HCT116 (cell line): ENCODE measurements around the gene ZSCAN29. TPM values are rescaled to one million over a fixed set of nuclear protein-coding genes. Genes with fewer than 3 reads are reported as not detected.
A peak's percentile ranks its signal among the peaks of the same experiment; 100 is the strongest.

Experiments
- ATAC-seq: fragments of 200-7000 bp; cut with Tn5 transposase; 2 replicates; pipeline ENCODE4 v1.9.1; 2020; ENCODE audit warnings: mild to moderate bottlenecking, moderate library complexity
- BruUV-seq: library from RNA; stranded (reverse); fragments of 400-500 nt; replicated peaks from 2 replicates; lab custom pipeline; 2021; lab: Mats Ljungman, UMichigan
- CTCF ChIA-PET: fragments of 300-600 bp; sonication (Branson Sonifier 250); formaldehyde crosslinking; loops from one replicate; lab custom pipeline; 2021; ENCODE audit warnings: antibody characterized with exemption; lab: Charles Lee
- POLR2A ChIA-PET: fragments of 300-600, 350-600 bp; sonication (Branson Sonifier 250); formaldehyde crosslinking; loops from one replicate; lab custom pipeline; 2021; ENCODE audit warnings: antibody characterized with exemption; lab: Charles Lee
- RAD21 ChIA-PET, 2 experiments: fragments of 300-600 bp; sonication (Branson Sonifier 250); formaldehyde crosslinking; loops; one replicate each; lab custom pipeline; 2023; ENCODE audit warnings: low total read pairs in 2 of 2; ENCODE audit not compliant: uncharacterized antibody in 2 of 2, unreplicated experiment in 2 of 2, low non-redundant PET in 1 of 2; lab: Charles Lee
- DNase-seq: peaks from one replicate; pipeline ENCODE4 v3.0.0-alpha.2; 2010; ENCODE audit warnings: low read depth, low spot score
- H2AFZ ChIP-seq: fragments of 200-600 bp; shearing (Covaris generic), sonication (generic); 2 replicates; pipeline ENCODE4 v1.6.1; 2017; ENCODE audit warnings: low read depth, mixed run types, mixed read lengths, antibody characterized with exemption, low read length; ENCODE audit not compliant: poor library complexity, severe bottlenecking
- H3K27ac ChIP-seq: 2 replicates; pipeline ENCODE4 v1.5.1; 2012; ENCODE audit warnings: low read depth, low read length
- H3K27me3 ChIP-seq: fragments of 200-600 bp; sonication (generic); 2 replicates; pipeline ENCODE4 v1.6.1; 2016; ENCODE audit warnings: mixed run types, low read length, mixed read lengths; ENCODE audit not compliant: insufficient read depth
- H3K36me3 ChIP-seq, 2 experiments: fragments of 200-500 bp in 1 of 2; fragments of 200-600 bp in 1 of 2; sonication (Bioruptor generic) in 1 of 2; sonication (generic) in 1 of 2; 2 replicates each; pipeline versions ENCODE4 v1.5.1 to v1.6.1; 2014 to 2016; ENCODE audit warnings: low read length in 2 of 2, inconsistent platforms in 1 of 2, mixed read lengths in 1 of 2, mixed run types in 1 of 2; ENCODE audit not compliant: insufficient read depth in 2 of 2, control insufficient read depth in 1 of 2
- H3K4me1 ChIP-seq, 2 experiments: fragments of 200-600 bp in 1 of 2; sonication (generic) in 1 of 2; 2 replicates each; pipeline versions ENCODE4 v1.5.1 to v1.6.1; 2012 to 2017; ENCODE audit warnings: low read length in 2 of 2, inconsistent platforms in 1 of 2, mild to moderate bottlenecking in 1 of 2, mixed read lengths in 1 of 2, mixed run types in 1 of 2, moderate library complexity in 1 of 2; ENCODE audit not compliant: insufficient read depth in 2 of 2, control insufficient read depth in 1 of 2
- H3K4me2 ChIP-seq: fragments of 200-600 bp; sonication (generic); 2 replicates; pipeline ENCODE4 v1.6.1; 2017; ENCODE audit warnings: mixed run types, low read length, mixed read lengths
- H3K4me3 ChIP-seq, 2 experiments: fragments of 200-600 bp in 1 of 2; sonication (generic) in 1 of 2; replicated peaks in 1 of 2; 2 replicates each; pipeline ENCODE4 v1.5.1; 2011 to 2016; ENCODE audit warnings: low read length in 2 of 2, control low read depth in 1 of 2, low read depth in 1 of 2, mild to moderate bottlenecking in 1 of 2, mixed read lengths in 1 of 2, mixed run types in 1 of 2
- H3K79me2 ChIP-seq: fragments of 200-600 bp; sonication (generic); 2 replicates; pipeline ENCODE4 v1.6.1; 2017; ENCODE audit warnings: mild to moderate bottlenecking, mixed run types, low read length, moderate library complexity, mixed read lengths; ENCODE audit not compliant: insufficient read depth
- H3K9ac ChIP-seq: fragments of 200-600 bp; sonication (generic); 2 replicates; pipeline ENCODE4 v1.6.1; 2016; ENCODE audit warnings: low read length, mixed read lengths
- H3K9me2 ChIP-seq: fragments of 200-600 bp; sonication (generic), shearing (Covaris generic); 2 replicates; pipeline ENCODE4 v1.6.1; 2017; ENCODE audit warnings: mixed run types, mild to moderate bottlenecking, moderate library complexity; ENCODE audit not compliant: insufficient read depth
- H3K9me3 ChIP-seq, 2 experiments: fragments of 200-500 bp in 1 of 2; fragments of 200-600 bp in 1 of 2; sonication (Bioruptor generic) in 1 of 2; sonication (generic) in 1 of 2; 2 replicates each; pipeline ENCODE4 v1.6.1; 2014 to 2017; ENCODE audit warnings: low read length in 2 of 2, mixed read lengths in 2 of 2, inconsistent platforms in 1 of 2, low read depth in 1 of 2, mild to moderate bottlenecking in 1 of 2, mixed run types in 1 of 2, moderate library complexity in 1 of 2; ENCODE audit not compliant: control insufficient read depth in 1 of 2, insufficient read depth in 1 of 2
- H4K20me1 ChIP-seq: fragments of 200-600 bp; sonication (generic), shearing (Covaris generic); 2 replicates; pipeline ENCODE4 v1.6.1; 2017; ENCODE audit warnings: mixed run types, mild to moderate bottlenecking, moderate library complexity; ENCODE audit not compliant: insufficient read depth
- EGR1 ChIP-seq: IDR thresholded peaks from 2 replicates; pipeline ENCODE4 v1.6.1; 2012; ENCODE audit warnings: low read depth
- FOSL1 ChIP-seq: IDR thresholded peaks from 2 replicates; pipeline ENCODE4 v1.6.1; 2012; ENCODE audit warnings: low read depth
- JUND ChIP-seq: IDR thresholded peaks from 2 replicates; pipeline ENCODE4 v1.6.1; 2012
- POLR2A ChIP-seq: IDR thresholded peaks from 2 replicates; pipeline ENCODE4 v1.7.0; 2011; ENCODE audit warnings: borderline replicate concordance; ENCODE audit not compliant: insufficient read depth, insufficient read length; ENCODE audit errors: extremely low read depth
- SP1 ChIP-seq: IDR thresholded peaks from 2 replicates; pipeline ENCODE4 v1.6.1; 2012; ENCODE audit warnings: low read depth
- intact Hi-C: fragments of 100-400 bp; cut with micrococcal nuclease; formaldehyde crosslinking; loops from 2 replicates; pipeline ENCODE4 v1.10.0; 2022
- total RNA-seq: library from RNA; stranded (reverse); gene quantifications from one replicate; pipeline ENCODE4 v1.2.1, GENCODE V29; 2021; ENCODE audit not compliant: unreplicated experiment
- TF ChIP-seq, protein P1 (sequence below), 3 experiments: fragments of 200-600 bp in 1 of 3; sonication (generic) in 1 of 3; IDR thresholded peaks in 2 of 3; conservative IDR thresholded peaks in 1 of 3; 2 replicates each; pipeline ENCODE4 v1.5.1; 2012 to 2017; ENCODE audit warnings: low read depth in 2 of 3, low read length in 2 of 3, antibody characterized with exemption in 1 of 3, borderline replicate concordance in 1 of 3, control low read depth in 1 of 3, mild to moderate bottlenecking in 1 of 3, mixed read lengths in 1 of 3, mixed run types in 1 of 3, moderate library complexity in 1 of 3; ENCODE audit not compliant: insufficient read depth in 1 of 3

Gene ZSCAN29
- total RNA-seq, 1 experiment from 2014 or later = 27.3 TPM

DNA sequence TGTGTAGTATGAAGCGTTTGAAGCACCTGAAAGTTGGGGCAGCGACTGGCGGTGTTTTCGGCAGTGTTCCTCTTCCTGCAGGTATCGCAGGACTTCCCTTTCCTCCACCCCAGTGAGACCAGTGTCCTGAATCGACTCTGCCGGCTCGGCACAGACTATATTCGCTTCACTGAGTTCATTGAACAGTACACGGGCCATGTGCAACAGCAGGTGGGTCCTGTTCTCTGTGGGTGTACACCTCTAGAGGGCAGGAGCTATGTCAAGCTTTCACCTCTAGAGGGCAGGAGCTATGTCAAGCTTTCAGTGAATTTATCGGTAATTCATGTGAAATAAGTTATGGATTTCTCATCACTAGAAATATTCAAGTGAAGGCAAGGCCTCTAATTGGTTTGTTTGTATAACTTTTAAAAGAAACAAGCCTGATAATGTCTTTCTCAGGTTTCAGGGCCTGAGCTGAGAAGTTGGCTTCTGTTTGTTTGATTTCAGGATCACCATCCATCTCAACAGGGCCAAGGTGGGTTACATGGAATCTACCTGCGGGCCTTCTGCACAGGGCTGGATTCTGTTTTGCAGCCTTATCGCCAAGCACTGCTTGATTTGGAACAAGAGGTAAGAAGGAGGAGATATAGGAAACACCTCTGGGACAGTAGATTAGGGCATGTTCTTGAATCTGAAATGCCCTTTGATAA is 5.3 kb upstream of the ZSCAN29 start:
- ChIA-PET POLR2A (no interaction called here), RAD21 (no interaction called here), CTCF (interaction anchor here (0.6 to 1.6 kb wide), 9 partner anchors 11 to 134 kb away, joined by 3 to 11 read pairs (median 3); no protein-coding TSS in a partner anchor)
- H3K4me1 ChIP-seq = peaks cover 0 to 10% of the 10 kb centered on the region in 2 experiments; a peak in 3 of 4 replicates
- peaks cover 60% of the 10 kb centered on the region for H3K79me2 ChIP-seq
- no peaks in the 10 kb centered on the region for H3K27me3 ChIP-seq
- no peak overlapping the region for H3K27ac ChIP-seq
- DNase-seq (peak; percentile 27), ATAC-seq (peak; percentile 73)
- H3K4me3 ChIP-seq = no peak overlapping the region
- H3K9me2 ChIP-seq = no peaks in the 10 kb centered on the region
- H4K20me1 ChIP-seq = peaks cover 5% of the 10 kb centered on the region; the same call in 1 of the 2 replicates
- peaks cover 12 to 43% of the 10 kb centered on the region in 2 experiments for H3K36me3 ChIP-seq
- H2AFZ ChIP-seq = no peak overlapping the region
- TF ChIP-seq JUND (no peak), SP1 (no peak)
- TF ChIP-seq, protein P1, sequence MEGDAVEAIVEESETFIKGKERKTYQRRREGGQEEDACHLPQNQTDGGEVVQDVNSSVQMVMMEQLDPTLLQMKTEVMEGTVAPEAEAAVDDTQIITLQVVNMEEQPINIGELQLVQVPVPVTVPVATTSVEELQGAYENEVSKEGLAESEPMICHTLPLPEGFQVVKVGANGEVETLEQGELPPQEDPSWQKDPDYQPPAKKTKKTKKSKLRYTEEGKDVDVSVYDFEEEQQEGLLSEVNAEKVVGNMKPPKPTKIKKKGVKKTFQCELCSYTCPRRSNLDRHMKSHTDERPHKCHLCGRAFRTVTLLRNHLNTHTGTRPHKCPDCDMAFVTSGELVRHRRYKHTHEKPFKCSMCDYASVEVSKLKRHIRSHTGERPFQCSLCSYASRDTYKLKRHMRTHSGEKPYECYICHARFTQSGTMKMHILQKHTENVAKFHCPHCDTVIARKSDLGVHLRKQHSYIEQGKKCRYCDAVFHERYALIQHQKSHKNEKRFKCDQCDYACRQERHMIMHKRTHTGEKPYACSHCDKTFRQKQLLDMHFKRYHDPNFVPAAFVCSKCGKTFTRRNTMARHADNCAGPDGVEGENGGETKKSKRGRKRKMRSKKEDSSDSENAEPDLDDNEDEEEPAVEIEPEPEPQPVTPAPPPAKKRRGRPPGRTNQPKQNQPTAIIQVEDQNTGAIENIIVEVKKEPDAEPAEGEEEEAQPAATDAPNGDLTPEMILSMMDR (IDR thresholded peaks at IDR 0.05 in 2 of 3, conservative IDR thresholded peaks at IDR 0.05 in 1 of 3; ENCODE audit: borderline replicate concordance in 1 of 3, insufficient read depth in 1 of 3, low read depth in 2 of 3, low read length in 2 of 3) = peak; percentile 69 to 94 (median 89); a peak in 5 of 6 replicates
- H3K9ac ChIP-seq = no peak overlapping the region
- no peaks in the 10 kb centered on the region for H3K9me3 ChIP-seq
- BruUV-seq = no TSS peak
- no peak overlapping the region for H3K4me2 ChIP-seq
- intact Hi-C loops = no loop called here

DNA sequence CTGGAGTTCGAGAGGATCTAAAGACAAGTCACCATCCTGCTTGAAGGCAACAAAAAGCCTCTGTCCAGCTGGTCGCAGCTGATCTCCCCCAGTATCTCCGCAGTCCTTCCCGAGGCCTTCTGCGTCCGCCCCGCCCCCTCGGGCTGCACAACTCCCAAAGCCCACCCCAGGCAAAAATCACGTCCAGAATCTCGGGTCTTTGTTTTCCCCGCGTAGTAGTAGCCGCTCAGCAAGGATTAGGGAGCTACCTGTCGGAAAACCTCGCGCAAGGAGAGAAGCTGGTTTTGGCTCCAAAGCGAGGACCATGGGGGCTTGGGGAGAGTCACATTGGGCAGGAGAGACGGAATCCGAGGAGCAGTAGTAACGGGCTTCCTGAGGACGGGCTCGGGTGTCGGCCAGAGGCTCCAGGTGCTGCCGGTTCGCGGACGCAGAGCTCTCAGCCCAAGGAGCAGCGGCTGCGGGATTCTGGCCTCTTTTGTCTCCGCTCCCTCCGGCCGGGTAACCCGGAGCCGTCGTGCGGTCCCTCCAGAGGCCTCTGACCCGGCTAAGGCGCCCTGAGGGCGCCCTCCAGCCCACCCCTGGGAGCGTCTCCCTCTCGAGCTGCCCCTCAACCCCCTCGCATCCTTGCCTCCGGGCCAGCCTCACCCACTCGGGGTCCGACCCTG is 401 bp downstream of the ZSCAN29 start:
- ATAC-seq (peak; percentile 63), DNase-seq (no peak)
- peak overlapping the region; percentile 89 for H3K27ac ChIP-seq
- H3K4me1 ChIP-seq = peaks cover 0 to 21% of the 10 kb centered on the region in 2 experiments; a peak in 3 of 4 replicates
- ChIA-PET POLR2A (interaction anchor here (0.9 to 1.3 kb wide), 2 partner anchors 9 to 140 kb away, joined by 3 to 4 read pairs; no protein-coding TSS in a partner anchor), RAD21 (no interaction called here), CTCF (interaction anchor here (0.7 kb wide), 1 partner anchor 15 kb away, joined by 3 read pairs; no protein-coding TSS in a partner anchor)
- H3K36me3 ChIP-seq = peaks cover 19 to 26% of the 10 kb centered on the region in 2 experiments; a peak in 3 of 4 replicates
- no peaks in the 10 kb centered on the region for H3K9me2 ChIP-seq
- peaks cover 2% of the 10 kb centered on the region; the same call in 1 of the 2 replicates for H4K20me1 ChIP-seq
- peak overlapping the region; percentile 78 for H3K9ac ChIP-seq
- BruUV-seq = no TSS peak
- H2AFZ ChIP-seq = peak overlapping the region; percentile 27
- intact Hi-C loops = no loop called here
- TF ChIP-seq POLR2A (no peak), EGR1 (no peak), FOSL1 (no peak), JUND (no peak)
- H3K4me2 ChIP-seq = peak overlapping the region; percentile 83
- H3K9me3 ChIP-seq = peaks cover 0 to 4% of the 10 kb centered on the region in 2 experiments; a peak in 1 of 4 replicates
- peaks cover 62% of the 10 kb centered on the region for H3K79me2 ChIP-seq
- H3K27me3 ChIP-seq = no peaks in the 10 kb centered on the region
- peak overlapping the region; percentile 74 to 79 for H3K4me3 ChIP-seq
